Activated CD4-positive, alpha-beta T cell treated with anti-CD3 and anti-CD28 coated beads, Interleukin-2, Interleukin-4, amounts not matched to agents 100 ng/mL and 50 ng/mL, durations not matched to agents 16 hours and 8 hours (primary cell): ENCODE results near the gene GPR37L1.
"Not testable (repeated sequence)": the region's sequence is repeated elsewhere in the genome, so short reads cannot be mapped to it uniquely, and the experiment has no call there.

ENCODE experiments used
- DNase-seq: peaks from one replicate; pipeline ENCODE4 v3.0.0-alpha.2; 2020; ENCODE audit warnings: low spot score

GPR37L1 gene

DNA sequence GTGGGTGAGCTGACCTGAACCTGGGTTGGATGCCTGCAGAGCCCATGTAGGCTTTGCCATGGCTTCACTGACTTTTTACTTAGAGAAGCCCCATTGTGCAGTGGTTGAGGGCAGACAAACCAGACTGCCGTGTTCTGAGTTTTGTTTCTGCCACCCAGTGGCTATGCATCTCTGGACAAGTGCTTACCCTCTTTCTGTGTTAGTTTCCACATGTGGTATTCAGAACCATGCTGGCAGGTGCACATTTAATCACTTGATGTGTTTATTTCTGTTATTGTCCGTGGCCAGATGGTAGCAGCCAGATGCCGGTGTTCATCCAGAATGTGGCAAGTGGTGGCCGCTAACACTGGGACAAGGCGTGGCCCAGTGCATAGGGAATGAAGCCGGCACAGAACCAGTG lies 48.0 kb downstream of the GPR37L1 start:
- DNase-seq = no peak

DNA sequence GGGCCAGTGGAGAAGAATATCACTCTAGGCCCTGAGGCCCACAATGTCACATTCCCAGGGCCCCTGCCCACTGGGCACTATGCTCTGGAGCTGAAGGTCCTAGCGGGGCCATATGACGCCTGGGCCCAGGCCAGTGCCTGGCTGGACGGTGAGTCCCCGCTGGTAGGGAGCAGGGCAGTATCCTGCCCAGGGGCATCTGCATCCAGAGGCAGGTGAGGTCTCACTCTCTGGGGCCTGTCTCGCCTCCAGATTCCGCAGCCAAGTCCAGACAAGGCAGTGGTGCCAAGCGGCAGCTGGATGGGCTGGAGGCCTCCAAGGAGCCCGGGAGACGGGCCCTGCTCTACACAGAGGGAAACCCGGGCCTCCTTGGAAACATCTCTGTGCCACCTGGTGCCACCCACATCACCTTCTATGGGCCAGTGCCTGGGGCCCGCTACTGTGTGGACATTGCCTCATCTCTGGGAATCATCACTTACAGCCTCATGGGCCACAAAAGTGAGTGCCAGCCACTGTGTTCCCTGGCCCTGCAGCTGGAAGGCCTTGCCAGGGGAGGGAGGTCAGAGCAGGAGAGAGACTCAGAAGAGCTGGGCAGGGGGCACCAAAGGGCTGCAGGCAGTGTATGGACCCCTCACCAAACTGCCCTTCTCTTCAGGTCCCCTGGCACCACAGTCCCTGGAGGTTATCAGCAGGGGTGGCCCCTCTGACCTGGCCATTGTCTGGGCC lies 48.7 kb downstream of the GPR37L1 start:
- no peak for DNase-seq

DNA sequence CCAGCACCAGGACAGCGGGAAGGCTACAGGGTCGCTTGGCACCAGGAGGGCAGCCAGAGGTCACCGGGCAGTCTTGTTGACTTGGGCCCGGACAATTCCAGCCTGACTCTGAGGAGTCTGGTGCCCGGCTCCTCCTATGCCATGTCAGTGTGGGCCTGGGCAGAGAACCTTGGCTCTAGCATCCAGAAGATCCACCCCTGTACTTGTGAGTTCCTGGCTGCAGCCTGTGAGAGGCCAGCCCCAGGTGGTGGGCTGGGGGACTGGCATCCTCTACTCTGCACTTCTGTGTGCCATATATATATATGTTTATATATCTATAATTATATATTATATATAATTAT lies 49.3 kb downstream of the GPR37L1 start:
- no peak for DNase-seq

DNA sequence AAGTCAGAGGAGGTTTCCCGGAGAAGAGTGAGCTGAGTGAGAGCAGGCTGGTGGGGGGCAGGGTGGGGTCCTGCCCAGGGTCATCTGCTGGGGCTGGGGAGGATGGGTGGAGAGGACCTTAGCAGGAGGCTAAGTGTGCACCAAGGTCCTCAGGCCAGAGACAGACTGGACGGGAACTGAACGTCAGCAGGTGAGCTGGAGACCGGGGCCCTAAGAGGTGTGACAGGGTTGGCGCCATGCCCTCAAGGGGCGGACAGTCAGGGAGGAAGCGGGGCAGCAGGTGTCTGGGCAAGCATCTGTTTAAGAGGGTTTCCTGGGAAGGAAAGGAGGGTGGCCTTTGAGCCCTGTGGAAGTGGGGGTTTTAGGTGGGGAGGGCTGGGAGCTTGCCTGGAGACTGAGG lies 51.3 kb downstream of the GPR37L1 start:
- DNase-seq = no peak

DNA sequence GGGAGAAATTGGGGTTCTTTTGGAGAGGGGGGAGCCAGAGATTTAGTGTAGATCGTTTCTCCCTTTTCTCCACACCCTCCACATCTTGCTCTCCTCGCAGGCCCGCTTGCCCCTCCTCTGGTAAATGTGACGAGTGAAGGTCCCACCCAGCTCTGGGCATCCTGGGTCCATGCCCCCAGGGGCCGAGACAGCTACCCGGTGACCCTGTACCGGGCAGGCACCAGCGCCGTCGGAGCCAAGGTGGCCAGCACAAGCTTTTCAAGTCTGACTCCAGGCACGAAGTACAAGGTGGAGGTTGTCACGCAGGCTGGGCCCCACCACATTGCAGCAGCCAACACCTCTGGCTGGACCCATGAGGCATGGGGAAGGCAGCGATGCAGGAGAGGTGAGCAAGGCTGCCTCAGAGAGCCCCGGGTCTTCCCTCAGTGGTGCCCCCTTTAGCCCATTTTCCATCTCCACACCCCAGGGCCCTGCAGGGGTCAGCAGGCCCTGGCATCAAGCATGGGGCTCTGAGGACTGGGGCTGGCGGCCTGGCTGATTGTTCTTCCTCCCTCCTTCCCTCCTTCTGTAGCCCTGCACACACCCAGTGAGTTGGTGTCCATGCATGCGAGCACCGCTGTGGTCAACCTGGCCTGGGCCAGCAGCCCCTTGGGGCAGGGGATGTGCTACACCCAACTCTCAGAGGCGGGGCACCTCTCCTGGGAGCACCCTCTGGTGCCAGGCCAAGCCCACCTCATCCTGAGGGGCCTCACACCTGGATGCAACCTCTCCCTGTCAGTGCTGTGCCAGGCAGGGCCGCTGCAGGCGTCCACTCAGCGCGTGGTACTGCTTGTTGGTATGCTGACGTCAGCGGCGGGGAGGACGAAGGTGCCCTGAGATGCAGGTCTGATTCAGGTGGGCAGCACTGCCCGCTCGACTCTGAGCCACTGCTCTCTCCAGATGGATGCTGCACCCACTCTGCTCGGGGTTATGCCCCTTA lies 54.5 kb downstream of the GPR37L1 start:
- DNase-seq = no peak

DNA sequence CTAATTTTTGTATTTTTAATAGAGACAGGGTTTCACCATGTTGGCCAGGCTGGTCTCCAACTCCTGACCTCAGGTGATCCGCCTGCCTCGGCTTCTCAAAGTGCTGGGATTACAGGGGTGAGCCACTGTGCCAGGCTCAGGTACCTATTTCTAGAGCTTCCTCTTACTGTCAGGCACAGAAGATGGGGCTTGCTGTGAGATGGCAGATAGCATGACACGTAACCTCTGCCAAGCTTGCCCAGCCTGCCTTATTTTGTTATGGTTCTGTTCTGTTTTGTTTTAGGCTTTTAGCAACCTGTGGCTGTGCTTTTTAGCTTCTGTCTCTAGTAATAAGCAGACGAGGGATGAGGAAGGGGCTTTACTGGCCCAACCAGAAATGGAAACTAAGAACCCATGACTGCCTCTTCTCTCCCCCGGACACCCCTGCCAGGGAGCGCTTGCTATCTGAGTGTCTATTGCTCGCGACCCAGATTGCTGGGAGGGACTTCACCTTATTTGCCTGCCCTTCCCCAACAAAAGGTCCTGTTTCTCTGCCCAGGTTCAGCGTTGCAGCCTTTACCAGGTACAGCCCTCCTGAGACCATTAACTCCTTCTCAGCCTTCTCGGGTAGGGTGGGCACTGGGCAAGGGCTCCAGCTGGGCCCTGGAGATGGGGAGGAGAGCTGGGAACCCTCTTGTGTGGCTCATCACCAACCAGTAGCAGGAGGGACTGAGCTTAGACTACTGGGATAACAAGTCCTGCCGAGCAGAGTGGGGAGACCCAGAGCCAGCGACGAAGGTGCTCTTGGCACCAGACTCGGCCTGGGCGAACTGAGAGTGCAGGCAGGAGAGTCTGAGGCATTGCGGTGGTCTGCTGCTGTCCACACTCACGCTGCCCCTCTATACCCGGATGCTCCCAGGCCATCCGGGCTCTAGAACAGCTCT lies 57.4 kb downstream of the GPR37L1 start:
- no peak for DNase-seq

DNA sequence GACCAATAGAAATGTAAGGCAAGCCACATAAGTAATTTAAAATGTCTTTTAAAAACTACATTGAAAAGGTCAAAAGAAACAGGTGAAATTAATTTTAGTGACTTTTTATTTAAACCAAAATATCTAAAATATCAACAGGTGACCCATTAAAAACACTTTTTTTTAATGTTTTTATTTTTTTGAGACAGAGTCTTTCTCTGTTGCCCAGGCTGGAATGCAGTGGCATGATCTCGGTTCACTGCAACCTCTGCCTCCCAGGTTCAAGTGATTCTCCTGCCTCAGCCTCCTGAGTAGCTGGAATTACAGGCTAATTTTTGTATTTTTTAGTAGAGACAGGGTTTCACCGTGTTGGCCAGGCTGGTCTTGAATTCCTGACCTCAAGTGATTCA lies 58.0 kb downstream of the GPR37L1 start:
- not testable (repeated sequence) for DNase-seq

DNA sequence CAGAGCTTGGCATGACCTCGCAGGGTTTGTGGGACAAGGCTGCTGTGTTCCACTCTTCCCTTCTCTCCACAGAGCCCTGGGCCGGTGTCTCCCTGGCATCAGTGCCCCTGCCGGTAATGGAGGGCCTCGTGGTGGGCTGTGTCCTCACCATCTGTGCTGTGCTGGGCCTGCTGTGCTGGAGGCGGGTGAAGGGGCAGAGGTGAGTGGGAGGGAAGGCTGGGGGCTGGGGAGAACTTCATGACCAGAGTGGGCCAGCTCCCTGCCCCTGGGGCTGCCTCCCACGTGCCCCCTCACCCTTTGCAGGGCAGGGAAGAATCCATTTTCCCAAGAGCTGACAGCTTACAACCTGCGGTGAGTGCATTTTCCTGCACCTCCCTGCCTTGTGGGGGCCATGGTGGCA lies 58.9 kb downstream of the GPR37L1 start:
- no peak for DNase-seq

DNA sequence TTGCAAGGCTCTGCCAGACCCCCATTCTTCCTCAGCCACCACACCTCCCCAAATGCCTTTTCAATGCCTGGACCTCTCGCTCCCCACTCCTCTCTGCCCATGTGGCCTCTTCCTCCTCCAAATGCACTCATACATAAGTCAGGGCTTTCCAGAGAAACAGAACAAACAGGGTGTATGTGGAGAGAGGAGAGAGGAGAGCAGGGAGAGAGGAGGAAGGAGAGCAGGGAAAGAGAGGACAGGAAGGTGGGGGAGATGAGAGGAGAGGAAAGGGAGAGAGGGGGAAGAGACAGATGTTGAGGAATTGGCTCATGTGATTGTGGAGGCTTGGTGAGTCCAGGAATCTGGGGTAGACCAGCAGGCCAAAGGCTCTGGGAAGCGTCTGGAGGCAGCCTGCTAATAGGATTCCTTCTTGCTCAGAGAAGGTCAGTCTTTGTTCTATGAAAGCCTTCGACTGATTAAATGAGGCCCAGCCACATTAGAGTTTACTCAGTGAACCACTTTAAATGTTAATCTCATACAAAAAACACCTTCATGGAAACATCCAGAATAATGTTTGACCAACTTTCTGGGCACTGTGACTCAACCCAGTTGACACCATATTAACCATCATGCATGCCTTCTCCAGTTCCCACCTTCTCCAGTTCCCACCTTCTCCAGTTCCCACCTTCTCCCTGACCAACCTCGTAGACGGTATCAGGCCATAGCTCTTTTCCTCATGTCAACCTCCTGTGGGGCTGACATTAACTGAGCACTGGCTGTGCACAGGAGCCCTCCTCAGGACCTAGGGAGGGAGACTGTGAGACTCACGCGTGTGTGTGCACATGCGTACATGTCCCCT lies 59.5 kb downstream of the GPR37L1 start:
- DNase-seq = no peak
